ENCODE measurements around the gene GPR152.
A peak's percentile ranks its signal among the peaks of the same experiment; 100 is the strongest.
"Not testable (repeated sequence)": the region's sequence is repeated elsewhere in the genome, so short reads cannot be mapped to it uniquely, and the experiment has no call there.

Gene GPR152

DNA sequence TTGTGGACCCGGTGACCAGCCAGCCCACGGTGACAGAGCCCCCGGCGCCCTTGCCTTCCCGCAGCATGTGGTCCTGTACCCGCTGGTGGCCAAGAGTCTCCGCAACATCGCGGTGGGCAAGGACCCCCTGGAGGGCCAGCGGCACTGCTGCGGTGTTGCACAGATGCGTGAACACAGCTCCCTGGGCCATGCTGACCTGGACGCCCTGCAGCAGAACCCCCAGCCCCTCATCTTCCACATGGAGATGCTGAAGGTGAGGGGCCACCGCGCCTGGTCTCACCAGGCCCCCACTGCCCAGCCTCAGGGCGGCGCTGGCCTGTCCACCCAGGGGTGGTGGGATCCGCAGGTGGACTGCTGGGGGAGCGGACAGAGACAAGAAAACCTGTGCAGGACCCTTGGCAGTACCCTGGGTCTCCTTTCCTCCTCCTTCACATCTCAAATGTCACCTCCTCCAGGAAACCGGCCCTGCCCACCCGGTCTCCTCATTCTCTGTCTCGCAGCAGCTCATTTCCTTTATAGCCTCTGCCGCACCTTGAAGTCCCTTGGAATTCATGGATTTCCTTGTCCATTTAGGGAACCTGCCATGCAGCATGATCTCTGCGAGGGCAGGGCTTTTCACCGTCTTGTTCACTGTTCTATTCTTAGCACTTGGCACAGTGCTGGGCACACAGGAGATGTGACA is 36.8 kb upstream of the GPR152 start:
- no peak for DNase-seq (ENCODE audit: low spot score)

DNA sequence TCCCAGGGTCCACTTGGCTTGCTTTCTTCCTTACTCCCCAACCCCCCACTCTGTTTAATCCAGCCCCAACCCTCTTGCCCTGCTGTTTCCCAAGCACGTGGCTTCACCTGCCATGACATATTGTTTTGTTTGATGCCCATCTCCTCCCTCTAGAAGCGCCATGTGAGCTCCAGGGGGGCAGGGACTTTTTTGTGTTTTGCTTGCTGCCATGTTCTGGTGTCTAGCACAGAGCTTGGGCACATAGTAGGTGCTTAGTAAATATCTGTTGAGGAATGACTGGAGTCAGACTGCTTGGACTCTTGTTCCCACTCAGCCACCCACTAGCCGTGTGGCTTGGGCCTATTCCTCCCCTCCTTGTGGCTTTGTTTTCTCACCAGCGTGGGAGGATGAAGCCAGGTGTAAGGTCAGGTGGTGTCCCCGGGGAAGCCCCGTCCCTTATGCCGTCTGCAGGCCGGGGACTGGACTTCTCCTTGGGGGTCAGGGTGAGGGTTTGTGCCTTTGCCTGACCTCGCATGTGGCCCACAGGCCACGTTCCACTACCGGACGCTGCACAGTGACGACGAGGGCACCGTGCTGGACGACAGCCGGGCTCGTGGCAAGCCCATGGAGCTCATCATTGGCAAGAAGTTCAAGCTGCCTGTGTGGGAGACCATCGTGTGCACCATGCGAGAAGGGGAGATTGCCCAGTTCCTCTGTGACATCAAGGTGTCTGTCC is 34.1 kb upstream of the GPR152 start:
- no peak for DNase-seq (ENCODE audit: low spot score)

- DNase-seq (ENCODE audit: low spot score), result not testable (repeated sequence)
Measured at GRCh38 chr11:67485873-67486361, 33.4 kb upstream of the GPR152 start.

DNA sequence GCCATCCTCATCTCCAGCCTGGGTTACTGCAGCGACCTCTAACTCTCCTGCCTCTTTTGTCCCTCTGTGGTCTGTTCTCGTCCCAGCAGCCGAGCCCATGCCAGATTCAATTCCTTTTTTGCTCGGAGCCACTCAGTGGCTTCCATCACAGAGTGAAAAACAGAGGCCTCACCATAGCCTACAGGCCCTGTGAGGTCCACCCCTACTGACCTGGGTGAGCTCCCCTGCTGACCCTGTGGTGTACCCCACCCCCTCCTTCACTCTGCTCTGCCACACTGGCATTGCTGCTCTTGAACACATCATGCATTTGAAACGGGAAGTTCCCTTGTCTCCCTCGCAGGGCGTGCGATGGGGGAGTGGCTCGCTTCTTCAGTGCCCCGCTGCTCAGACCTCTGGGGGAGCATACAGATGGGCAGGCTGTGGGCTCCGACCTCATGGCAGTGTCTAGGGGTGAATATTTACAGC is 32.4 kb upstream of the GPR152 start:
- no peak for DNase-seq (ENCODE audit: low spot score)

DNA sequence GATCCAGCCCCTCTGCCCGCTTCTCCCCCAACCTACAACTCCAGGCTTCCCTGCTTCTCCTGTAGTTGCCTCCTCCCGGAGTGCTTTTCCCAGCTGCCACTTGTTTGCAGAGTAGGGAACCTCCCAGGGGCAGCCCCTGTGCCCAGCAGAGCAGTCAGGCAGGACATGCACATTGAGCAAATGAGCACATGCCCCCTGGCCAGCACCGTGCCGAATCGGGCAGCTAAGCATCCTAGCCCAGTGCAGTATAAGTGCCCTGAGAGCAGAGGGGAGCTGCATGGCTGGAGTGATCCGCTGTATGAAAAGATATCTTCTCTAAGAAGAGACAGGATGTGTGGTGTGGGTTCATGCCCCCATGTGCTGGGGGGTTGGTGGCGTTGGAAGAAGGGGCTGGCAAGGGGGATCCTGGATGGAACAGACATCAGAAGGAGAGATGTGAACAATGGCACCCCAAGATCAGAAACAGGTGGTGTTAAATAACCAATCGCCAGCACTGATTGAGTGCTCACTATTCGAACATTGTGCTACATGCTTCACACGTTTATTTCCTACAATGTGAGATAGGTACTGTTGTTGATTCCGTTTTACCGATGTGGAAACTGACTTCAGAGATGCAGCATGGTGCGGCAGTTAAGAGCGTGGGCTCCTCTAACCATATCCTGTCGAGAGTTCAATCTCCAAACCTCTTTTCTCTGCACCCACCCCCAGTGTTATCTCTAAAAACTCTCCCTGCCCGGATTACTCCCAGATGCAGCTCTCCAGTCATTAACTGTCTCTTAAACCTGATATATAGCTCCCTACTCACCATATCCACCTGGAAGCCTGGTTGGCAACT is 31.5 kb upstream of the GPR152 start:
- no peak for DNase-seq (ENCODE audit: low spot score)

- peak; percentile 99 for DNase-seq (ENCODE audit: low spot score)
Measured at GRCh38 chr11:67482827-67483798, 30.6 kb upstream of the GPR152 start, which contains the start of gene AIP. TSS of gene AIP (plus strand) at chr11:67483026. CDS start at chr11:67483159, 133 bp downstream.

DNA sequence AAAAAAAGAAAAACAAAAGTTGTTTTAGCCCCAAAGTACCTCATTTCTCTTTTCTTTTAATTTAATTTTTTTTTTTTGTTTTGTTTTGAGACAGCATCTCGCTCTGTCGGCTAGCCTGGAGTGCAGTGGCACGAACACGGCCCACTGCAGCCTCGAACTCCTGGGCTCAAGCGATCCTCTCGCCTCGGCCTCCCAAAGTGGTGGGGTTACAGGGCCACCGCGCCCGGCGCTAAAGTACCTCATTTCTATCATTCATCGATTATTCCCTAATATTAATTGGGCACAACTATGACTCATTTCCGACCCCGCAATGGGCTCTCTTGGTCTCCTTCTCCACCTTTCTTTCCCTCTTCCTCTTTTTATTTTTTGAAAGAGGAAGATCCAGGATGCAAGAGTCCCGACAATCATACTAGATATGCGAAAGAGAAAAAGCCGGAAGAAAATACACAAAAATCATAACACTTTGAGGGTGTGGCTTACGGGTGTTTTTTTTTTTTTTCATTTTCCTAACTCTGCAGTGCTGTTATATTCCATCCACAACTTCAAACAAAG is 29.8 kb upstream of the GPR152 start:
- no peak for DNase-seq (ENCODE audit: low spot score)

DNA sequence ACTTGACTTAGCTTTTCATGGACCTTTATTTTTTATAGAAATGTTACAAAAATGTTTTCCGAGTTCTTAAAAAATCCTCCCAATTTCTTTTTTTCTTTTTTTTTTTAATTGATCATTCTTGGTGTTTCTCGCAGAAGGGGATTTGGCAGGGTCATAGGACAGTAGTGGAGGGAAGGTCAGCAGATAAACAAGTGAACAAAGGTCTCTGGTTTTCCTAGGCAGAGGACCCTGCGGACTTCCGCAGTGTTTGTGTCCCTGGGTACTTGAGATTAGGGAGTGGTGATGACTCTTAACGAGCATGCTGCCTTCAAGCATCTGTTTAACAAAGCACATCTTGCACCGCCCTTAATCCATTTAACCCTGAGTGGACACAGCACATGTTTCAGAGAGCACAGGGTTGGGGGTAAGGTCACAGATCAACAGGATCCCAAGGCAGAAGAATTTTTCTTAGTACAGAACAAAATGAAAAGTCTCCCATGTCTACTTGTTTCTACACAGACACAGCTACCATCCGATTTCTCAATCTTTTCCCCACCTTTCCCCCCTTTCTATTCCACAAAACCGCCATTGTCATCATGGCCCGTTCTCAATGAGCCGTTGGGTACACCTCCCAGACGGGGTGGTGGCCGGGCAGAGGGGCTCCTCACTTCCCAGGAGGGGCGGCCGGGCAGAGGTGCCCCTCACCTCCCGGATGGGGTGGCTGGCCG is 25.0 kb upstream of the GPR152 start:
- DNase-seq (ENCODE audit: low spot score), result not testable (repeated sequence)

GRCh38 chr11:67476692-67477091 is 24.2 kb upstream of the GPR152 start:
- not testable (repeated sequence) for DNase-seq (ENCODE audit: low spot score)

DNA sequence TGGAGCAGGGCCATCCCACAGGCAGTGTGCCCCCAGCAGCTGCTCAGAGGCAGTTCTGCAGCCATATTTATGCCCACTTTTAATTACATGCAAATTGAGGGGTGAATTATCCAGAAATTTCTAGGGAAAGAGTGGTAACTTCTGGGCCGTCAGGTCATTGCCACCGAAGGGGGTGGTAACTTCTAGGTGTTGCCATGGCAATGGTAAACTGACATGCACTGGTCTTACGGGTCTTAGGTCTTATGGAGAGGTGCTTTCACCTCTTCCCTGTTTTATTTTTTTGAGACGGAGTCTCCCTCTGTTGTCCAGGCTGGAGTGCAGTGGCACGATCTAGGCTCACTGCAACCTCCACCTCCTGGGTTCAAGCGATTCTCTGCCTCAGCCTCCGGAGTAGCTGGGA is 20.4 kb upstream of the GPR152 start:
- no peak for DNase-seq (ENCODE audit: low spot score)

- no peak for DNase-seq (ENCODE audit: low spot score)
Measured at GRCh38 chr11:67470337-67471002, 17.9 kb upstream of the GPR152 start.

- no peak for DNase-seq (ENCODE audit: low spot score)
Measured at GRCh38 chr11:67469508-67469811, 16.9 kb upstream of the GPR152 start.

DNA sequence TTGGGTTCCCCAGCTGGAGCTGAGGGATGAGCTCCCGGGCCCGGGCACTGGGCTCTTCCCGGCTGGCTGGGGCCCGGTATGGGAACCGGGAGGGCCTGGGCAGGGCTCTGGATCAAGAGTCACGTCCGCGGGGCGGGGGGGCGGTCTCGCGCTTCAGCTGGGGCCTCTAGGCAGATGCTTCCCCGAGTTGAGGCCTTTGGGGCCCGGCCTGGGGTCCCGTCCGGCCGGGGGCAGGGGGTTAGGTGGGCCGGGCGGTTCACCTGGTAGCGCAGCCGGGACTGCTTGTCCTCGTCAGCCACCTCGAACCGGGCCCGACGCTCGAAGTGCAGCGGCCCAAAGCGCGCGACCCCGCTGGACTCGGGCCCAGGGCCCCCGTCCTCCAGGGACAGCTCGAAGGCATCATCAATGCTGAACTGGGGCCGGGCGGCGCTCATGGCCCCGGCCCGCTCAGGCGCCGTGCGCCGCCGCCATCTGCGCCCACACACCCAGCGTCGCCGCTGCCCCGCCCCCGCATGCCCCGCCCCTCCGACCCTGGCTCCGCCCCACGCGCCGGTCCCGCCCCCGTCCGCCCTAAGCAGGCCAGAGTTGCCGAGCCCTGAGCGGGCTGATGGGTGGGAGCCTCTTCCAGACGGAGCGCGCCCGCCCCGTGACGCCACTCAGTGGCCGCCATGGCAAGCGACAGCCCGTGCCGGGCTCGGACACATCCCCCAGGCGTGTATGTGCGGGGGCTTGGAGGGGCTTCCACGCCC is 16.4 kb upstream of the GPR152 start, which contains the start of gene TMEM134:
Gene TMEM134 (minus strand): TSS at position 493 of the 749 bp plus-strand sequence. CDS start 59 bp downstream, at position 434.
- peak; percentile 90 for DNase-seq (ENCODE audit: low spot score)

- DNase-seq (ENCODE audit: low spot score), result no peak
Measured at GRCh38 chr11:67468456-67468758, 15.9 kb upstream of the GPR152 start.

DNA sequence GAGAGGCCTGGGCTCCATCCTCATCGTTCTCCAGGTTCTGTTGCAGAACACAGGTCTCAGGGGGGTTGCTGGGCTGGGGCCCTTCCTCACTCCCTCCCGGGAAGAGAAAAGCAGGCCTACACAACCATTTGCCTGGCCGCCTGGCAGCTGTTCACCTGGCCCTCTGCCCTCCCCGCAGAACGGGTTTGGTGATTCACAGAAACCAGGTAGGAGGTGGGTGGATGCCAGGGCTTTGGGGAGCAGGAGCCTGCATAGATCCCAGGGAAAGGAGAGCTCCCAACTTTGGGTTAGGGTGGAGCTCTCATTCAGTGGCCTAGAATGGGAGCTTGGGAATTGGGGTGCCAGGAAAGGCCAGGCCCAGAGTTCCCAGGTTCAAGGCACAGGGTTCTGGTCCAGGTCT is 15.5 kb upstream of the GPR152 start:
- DNase-seq (ENCODE audit: low spot score), result no peak

DNA sequence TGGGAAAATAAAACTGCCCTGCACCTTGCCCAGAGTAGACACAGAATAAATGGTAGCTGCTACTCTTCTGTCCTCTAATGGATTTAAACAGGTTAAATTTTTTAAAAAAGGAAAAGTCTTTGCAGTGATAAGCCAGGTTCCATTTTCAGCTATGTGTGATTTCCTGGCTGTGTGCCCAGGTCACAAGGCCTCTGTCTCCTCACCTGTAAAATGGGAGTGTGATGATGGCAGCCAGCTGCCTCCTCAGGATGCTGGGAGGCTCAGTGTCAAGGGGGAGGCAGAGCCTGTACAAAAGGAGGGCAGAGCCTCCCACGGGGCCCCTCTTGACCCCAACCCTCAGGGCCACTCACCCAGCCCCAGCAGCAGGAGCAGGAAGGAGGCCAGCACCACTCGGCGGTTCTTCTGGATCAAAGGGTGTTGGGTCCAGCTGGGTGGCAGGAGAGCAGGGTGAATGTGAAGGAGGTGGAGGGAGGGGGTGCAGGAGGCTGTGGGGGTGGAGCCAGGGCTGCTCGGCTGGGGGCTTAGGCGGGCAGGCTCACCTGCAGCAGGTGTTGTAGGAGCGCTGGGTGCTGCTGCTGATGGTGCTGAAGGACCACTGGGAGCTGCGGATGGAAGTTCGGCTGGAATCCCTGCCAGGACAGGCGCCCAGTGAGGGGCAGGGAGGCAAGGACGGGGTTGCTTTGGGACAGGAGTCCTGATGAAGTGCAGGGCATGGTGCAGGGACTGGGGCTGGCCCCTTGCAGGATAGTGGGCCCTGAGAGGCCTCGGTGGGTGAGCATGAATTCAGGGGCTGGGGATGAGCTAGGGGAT is 14.6 kb upstream of the GPR152 start:
- no peak for DNase-seq (ENCODE audit: low spot score)

DNA sequence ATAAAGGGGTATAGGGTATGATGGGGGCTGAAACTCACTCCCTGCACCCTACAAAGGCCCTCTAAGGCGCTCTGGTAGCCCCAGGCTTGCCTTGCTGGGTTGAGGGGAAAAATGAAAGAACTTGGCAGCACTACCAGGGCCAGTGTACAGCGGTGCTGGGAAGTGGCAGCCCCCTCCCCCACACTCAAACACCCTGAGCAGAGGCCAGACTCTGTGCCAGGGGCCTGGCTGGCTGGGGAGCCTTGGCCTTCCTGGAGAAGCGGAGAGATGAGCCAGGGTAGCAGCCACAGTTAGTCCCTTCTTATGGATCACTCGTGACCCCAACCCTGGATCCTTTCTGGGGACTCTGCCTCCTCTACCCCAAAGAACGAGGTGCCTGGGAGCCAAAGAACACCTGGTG is 13.8 kb upstream of the GPR152 start:
- no peak for DNase-seq (ENCODE audit: low spot score)

GRCh38 chr11:67465530-67465929 is 13.0 kb upstream of the GPR152 start:
- not testable (repeated sequence) for DNase-seq (ENCODE audit: low spot score)
